ENCODE data around the gene ZFHX2. TPM values are rescaled to one million over a fixed set of nuclear protein-coding genes. Genes with fewer than 3 reads are reported as not detected.

ZFHX2 gene
- total RNA-seq, 1 donor from 2014 or later: 11.1 TPM

DNA sequence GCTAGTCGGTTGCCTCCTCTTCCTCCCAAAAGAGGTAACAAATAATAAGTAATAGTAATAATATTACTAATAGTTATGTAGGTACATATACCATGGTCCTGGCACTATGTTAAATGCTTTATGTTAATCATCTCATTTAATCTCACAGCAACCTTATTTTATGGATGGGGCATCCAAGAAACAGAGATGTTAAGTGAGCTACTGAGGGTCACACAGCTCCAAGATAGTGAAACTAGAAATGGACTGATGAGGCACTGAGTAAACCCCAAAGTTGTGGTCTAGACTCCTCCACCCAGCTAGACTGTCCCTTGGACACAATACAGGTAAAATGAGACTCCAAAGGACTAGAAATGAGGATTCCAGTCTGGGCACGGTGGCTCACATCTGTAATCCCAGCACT is 15.1 kb downstream of the ZFHX2 start:
- Mint-ChIP-seq H3K9me3 (no peaks in the 10 kb centered on the region), H3K4me3 (no peak overlapping the region), H3K36me3 (no peaks in the 10 kb centered on the region), H3K27ac (no peak overlapping the region), H3K4me1 (ENCODE audit: unreplicated experiment) (peaks cover 17% of the 10 kb centered on the region), H3K27me3 (no peaks in the 10 kb centered on the region)
- TF ChIP-seq, protein P1, sequence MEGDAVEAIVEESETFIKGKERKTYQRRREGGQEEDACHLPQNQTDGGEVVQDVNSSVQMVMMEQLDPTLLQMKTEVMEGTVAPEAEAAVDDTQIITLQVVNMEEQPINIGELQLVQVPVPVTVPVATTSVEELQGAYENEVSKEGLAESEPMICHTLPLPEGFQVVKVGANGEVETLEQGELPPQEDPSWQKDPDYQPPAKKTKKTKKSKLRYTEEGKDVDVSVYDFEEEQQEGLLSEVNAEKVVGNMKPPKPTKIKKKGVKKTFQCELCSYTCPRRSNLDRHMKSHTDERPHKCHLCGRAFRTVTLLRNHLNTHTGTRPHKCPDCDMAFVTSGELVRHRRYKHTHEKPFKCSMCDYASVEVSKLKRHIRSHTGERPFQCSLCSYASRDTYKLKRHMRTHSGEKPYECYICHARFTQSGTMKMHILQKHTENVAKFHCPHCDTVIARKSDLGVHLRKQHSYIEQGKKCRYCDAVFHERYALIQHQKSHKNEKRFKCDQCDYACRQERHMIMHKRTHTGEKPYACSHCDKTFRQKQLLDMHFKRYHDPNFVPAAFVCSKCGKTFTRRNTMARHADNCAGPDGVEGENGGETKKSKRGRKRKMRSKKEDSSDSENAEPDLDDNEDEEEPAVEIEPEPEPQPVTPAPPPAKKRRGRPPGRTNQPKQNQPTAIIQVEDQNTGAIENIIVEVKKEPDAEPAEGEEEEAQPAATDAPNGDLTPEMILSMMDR (conservative IDR thresholded peaks at IDR 0.05): no peak
- no peak for DNase-seq (ENCODE audit: extremely low spot score, unreplicated experiment)

DNA sequence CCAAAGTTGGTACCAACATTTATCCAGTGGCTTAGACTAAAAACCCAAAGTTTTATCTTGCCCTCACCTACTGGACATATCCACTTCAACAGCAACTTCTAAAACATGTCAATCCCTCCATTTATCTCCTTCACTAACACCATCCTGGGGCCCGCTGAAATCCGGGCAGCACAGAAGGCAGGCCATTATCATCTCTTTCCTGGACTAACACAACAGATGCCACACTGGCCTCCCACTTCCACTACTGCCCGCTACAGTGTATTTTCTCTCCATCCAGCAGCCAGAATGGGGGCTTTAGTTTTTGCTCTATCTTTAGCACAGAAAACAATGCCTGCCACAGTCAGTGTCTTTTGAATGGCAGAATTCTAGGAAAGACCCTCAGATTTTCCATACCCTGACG is 15.6 kb downstream of the ZFHX2 start:
- no peak overlapping the region for H3K27ac Mint-ChIP-seq
- DNase-seq (ENCODE audit: extremely low spot score, unreplicated experiment): no peak

DNA sequence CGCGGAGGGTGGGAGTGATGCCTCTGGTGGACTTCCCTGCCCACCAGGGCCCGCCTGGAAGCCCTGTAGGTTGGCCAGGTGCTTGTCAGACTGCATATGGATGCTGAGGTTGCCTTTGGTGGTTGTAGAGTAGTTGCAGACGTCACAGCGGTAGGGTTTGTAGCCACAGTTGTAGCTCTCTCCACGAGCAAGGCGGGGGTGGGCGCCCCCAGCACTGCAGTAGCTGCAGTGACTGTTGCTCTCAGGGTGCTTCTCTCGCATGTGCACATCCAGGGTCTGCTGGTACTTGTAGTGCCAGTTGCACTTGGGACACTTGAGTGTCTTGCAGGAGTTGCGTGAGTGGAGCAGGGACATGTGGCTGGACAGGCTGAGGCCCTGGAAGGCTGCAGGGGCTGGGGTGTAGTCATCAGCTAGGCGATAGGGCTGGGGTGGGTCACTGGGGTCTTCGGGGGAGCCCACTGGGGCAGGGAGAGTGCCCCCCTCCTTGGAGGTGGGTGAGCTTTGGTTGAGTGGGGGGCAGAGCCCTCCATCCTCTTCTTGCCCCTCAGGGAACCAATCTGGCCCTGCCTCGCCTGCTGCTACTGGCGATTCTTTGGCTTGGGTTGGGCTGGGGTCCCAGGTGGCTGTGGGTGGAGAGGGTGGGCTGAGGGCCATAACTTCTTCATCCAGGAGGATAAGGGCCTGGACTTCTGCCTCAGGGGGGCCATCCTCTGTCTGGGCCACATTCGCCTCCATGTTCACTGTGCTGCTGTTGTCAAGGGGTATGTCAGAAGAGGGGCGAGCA is 17.7 kb downstream of the ZFHX2 start:
- H3K4me1 Mint-ChIP-seq (ENCODE audit: unreplicated experiment): peaks cover 16% of the 10 kb centered on the region
- TF ChIP-seq, protein P1 (conservative IDR thresholded peaks at IDR 0.05): no peak
- H3K27ac Mint-ChIP-seq: no peak overlapping the region
- H3K36me3 Mint-ChIP-seq: no peaks in the 10 kb centered on the region
- DNase-seq (ENCODE audit: extremely low spot score, unreplicated experiment): no peak
- H3K27me3 Mint-ChIP-seq: no peaks in the 10 kb centered on the region
- no peaks in the 10 kb centered on the region for H3K9me3 Mint-ChIP-seq
- H3K4me3 Mint-ChIP-seq: no peak overlapping the region

More for the DNA sequence above, 15.6 kb downstream of the ZFHX2 start:
- H3K36me3 Mint-ChIP-seq: no peaks in the 10 kb centered on the region
- H3K27me3 Mint-ChIP-seq: no peaks in the 10 kb centered on the region
- TF ChIP-seq, protein P1 (conservative IDR thresholded peaks at IDR 0.05): no peak
- H3K4me1 Mint-ChIP-seq (ENCODE audit: unreplicated experiment): peaks cover 17% of the 10 kb centered on the region
- no peak overlapping the region for H3K4me3 Mint-ChIP-seq
- H3K9me3 Mint-ChIP-seq: no peaks in the 10 kb centered on the region

DNA sequence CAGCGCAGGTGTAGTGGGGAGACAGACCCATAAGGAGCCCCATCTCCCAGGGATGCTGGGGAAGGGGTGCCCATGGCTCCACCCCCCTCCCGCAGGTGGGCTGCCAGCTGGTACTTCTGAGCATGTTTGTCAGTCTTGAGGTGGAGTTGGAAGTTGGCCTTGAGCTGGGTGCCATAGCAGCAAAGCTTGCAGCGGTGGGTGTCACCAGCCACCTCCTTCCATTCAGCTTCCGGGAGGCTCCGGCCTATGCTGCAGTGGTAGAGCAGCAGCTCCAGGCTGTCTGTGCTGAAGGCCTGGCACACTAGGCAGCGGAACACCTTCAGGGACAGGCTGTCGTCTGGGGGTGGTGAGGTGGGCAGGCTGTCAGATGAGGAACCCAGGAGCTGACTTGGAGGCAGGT is 18.9 kb downstream of the ZFHX2 start:
- Mint-ChIP-seq H3K9me3 (no peaks in the 10 kb centered on the region), H3K27me3 (no peaks in the 10 kb centered on the region), H3K4me3 (no peak overlapping the region), H3K4me1 (ENCODE audit: unreplicated experiment) (peaks cover 16% of the 10 kb centered on the region), H3K36me3 (peaks cover 6% of the 10 kb centered on the region), H3K27ac (no peak overlapping the region)
- DNase-seq (ENCODE audit: extremely low spot score, unreplicated experiment): no peak
- TF ChIP-seq, protein P1 (conservative IDR thresholded peaks at IDR 0.05): no peak

DNA sequence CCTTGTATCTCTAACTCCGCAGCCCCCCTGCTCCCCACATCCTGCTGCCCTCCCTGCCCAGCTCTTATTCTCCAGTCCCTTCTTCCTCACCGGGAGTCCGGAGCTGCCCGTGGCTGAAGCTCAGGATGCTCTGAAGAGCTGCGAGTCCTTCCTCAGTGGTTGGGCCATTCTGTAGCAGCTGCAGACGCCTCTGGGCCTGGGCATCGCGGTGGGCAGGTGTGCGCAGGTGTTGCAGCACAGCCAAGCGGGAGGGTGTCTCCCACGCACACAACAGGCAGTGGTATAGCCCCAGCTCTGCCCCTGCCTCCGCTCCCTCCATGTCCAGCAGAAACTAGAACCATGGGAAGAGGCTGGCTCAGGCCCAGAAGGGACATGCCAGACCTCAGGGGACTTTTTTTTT is 20.2 kb downstream of the ZFHX2 start:
- H3K4me1 Mint-ChIP-seq (ENCODE audit: unreplicated experiment): peaks cover 16% of the 10 kb centered on the region
- H3K27ac Mint-ChIP-seq: no peak overlapping the region
- TF ChIP-seq, protein P1 (conservative IDR thresholded peaks at IDR 0.05): no peak

More for the DNA sequence above, 20.2 kb downstream of the ZFHX2 start:
- H3K4me3 Mint-ChIP-seq: no peak overlapping the region
- H3K27me3 Mint-ChIP-seq: no peaks in the 10 kb centered on the region
- no peaks in the 10 kb centered on the region for H3K9me3 Mint-ChIP-seq
- peaks cover 6% of the 10 kb centered on the region for H3K36me3 Mint-ChIP-seq
- no peak for DNase-seq (ENCODE audit: extremely low spot score, unreplicated experiment)
